Skeletal muscle cell (primary cell): ENCODE data around the gene HCN4.

Experiments used
- DNase-seq: peaks from one replicate; pipeline ENCODE4 v3.0.0-alpha.2; 2010; ENCODE audit warnings: low read depth
- H3K4me3 ChIP-seq: 2 replicates; pipeline ENCODE4 v1.5.1; 2011; ENCODE audit warnings: low read depth, mild to moderate bottlenecking, control low read depth, low read length, moderate library complexity

HCN4 gene

DNA sequence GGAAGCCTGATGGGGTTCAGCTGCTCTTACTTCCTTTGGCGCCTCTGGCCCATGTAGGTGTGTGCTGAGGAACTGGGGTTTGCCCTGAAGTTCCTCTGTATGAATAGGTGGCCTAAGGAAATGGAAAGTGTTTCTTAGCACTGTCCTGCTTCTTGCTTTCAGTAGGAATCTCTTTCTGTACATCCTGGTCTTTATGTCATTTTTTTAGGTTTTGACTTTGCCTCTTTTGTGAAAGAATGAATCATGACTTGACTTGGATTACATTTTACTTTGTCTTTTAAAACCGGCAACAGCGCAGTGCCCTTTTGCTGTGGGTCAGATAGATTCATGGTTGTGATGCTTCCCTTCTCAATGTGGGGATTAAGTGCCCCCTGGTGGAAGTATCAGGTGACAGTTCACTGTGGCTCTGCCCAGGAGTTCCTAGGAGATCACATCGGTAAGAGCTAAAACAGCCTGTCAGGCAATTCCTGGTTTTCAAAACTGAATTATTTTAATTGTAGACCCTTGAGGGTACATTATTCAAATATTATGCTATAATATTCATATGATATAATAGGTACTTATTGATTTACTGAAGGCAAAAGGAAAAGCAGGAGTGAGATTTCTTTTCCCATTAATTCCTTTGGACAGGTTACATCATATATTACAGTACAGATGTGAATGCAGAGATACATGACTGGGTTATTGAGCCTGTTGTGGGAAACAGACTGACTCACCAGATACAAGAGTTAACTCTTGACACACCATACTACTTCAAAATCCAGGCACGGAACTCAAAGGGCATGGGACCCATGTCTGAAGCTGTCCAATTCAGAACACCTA, 95.4 kb downstream of the HCN4 start:
- no peak overlapping the region for H3K4me3 ChIP-seq
- peak; percentile 30 for DNase-seq

DNA sequence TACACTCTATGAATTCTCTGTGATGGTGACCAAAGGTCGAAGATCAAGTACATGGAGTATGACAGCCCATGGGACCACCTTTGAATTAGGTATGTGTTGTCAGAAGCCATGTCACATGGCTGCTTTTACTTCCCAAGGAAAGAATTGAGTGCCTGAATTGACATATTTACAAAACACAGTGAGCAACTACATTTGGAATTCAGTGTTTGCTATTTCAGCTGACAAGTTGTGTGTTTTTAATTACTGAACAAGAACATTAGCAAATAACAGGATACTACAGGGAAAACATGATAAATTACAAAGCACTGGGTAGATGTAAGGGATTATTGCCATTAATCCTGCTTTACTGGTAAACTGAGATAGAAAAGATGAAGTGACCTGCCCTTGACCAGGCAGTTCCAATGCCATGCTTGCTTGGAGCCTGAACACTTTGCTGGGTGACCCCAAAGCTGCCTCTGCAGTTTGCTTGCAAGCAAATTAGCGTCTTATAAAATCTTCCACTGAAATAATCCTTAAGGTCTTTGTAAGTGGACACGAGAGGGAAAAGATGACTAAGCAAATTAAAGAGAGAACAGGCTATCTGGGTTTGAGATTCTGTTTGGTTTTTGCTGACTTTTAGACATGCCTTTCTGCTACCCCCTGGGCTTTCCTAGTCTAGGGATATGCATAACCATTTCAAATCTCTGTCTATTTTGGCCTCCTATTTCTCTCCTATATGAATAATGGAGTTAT, 98.2 kb downstream of the HCN4 start:
- H3K4me3 ChIP-seq, result no peak overlapping the region
- DNase-seq, result no peak
